Heart left ventricle (tissue), 16 donors: ENCODE measurements around the gene CSMD2. TPM values are rescaled to one million over a fixed set of nuclear protein-coding genes. Genes with fewer than 3 reads are reported as not detected.

Experiments
- ATAC-seq, 4 donors: fragments of 200-7000 bp; cut with Tn5 transposase; one replicate each; pipeline ENCODE4 v1.9.1; 2020 to 2022; ENCODE audit warnings: moderate library complexity in 4 of 4, mild to moderate bottlenecking in 3 of 4, moderate number of reproducible peaks in 1 of 4
- DNase-seq, 5 donors: peaks; one replicate each; pipeline ENCODE4 v3.0.0-alpha.2; 2020
- H3K27ac ChIP-seq, 12 donors: fragments of 200-600 bp; sonication (generic) in 4 of 12; one replicate each; pipeline versions ENCODE4 v1.5.0 to v1.8.0; 2016 to 2022; ENCODE audit warnings: mild to moderate bottlenecking in 2 of 12
- H3K27me3 ChIP-seq, 9 donors: fragments of 200-600 bp; sonication (generic) in 2 of 9; one replicate each; pipeline versions ENCODE4 v1.5.1 to v1.8.0; 2016 to 2022; ENCODE audit warnings: mild to moderate bottlenecking in 3 of 9
- H3K36me3 ChIP-seq, 9 donors: fragments of 200-600 bp; sonication (generic) in 2 of 9; one replicate each; pipeline versions ENCODE4 v1.5.0 to v1.8.0; 2018 to 2022; ENCODE audit warnings: mild to moderate bottlenecking in 2 of 9
- H3K4me1 ChIP-seq, 12 donors: fragments of 200-600 bp; sonication (generic) in 4 of 12; one replicate each; pipeline versions ENCODE4 v1.5.0 to v1.8.0; 2016 to 2022; ENCODE audit warnings: mild to moderate bottlenecking in 3 of 12
- H3K4me3 ChIP-seq, 12 donors: fragments of 200-600 bp; sonication (generic) in 4 of 12; one replicate each; pipeline versions ENCODE4 v1.5.0 to v1.8.0; 2017 to 2022; ENCODE audit warnings: mild to moderate bottlenecking in 9 of 12, moderate library complexity in 4 of 12
- H3K9me3 ChIP-seq, 12 donors: fragments of 200-600 bp; sonication (generic) in 4 of 12; one replicate each; pipeline versions ENCODE4 v1.5.0 to v1.8.0; 2016 to 2022; ENCODE audit warnings: mild to moderate bottlenecking in 1 of 12
- POLR2A ChIP-seq, 2 donors: fragments of 450-650 bp; IDR thresholded peaks; one replicate each; pipeline ENCODE4 v1.6.1; 2017; ENCODE audit warnings: antibody characterized with exemption in 2 of 2, mild to moderate bottlenecking in 2 of 2, moderate library complexity in 2 of 2
- WGBS, 4 donors: extraction: QIAGEN DNeasy Blood & Tissue Kit in 2 of 4; methylation state at CpG; one replicate each; pipeline versions ENCODE4 v1.1.5 to v1.1.7; 2013 to 2018; 5-methylcytosine and 5-hydroxymethylcytosine counted together
- intact Hi-C, 10 donors: fragments of 100-400 bp; cut with DNase I; formaldehyde crosslinking; loops; one replicate each; pipeline versions ENCODE4 v1.11.1 to v1.14.2; 2022
- polyA plus RNA-seq, 2 donors: library from polyadenylated mRNA; stranded (reverse); fragments of 200-250 nt; gene quantifications; one replicate each; pipeline ENCODE4 v1.2.3, GENCODE V29; 2013
- total RNA-seq, 9 donors: library from RNA; depleted of rRNA in 2 of 9; stranded (reverse); fragments of >200 nt in 2 of 9; fragmentation: NEBNext Ultra II Directional in 3 of 9; extraction: Animal tissue kit (Norgen Biotek cat#: 25700) in 3 of 9; gene quantifications; one replicate each; pipeline versions ENCODE4 v1.1.0 to v1.2.4, GENCODE V29; 2016 to 2023
- TF ChIP-seq, protein P1 (sequence below), 12 donors: fragments of 200-600 bp; sonication (generic) in 4 of 12; IDR thresholded peaks; one replicate each; pipeline versions ENCODE4 v1.5.0 to v1.8.0; 2018 to 2022; ENCODE audit warnings: antibody characterized with exemption in 12 of 12, mild to moderate bottlenecking in 5 of 12
- donor health status: ischemic (EF 13 %, LVEDD 7.1; RV severe dilation, severe dysfunction).
- donor health status: healthy with polysubstance abuse.
- donor health status: DM: no; HTN: yes; CAD: no.
- donor health status: DM: no; HTN: no; CAD: no.
- donor health status: ischemic (EF 25% LVEDD 6.9; RV normal size, moderate dysfunction).
- donor health status: ischemic (EF 25% LVEDD 5.7; RV mildly dilated, moderate dysfunction).
- donor health status: healthy.
- donor health status: DM: yes; HTN: yes; CAD: no.
- donor health status: ischemic (EF 35%, LVEDD 5.7; RV mildly dilated, moderate dysfunction).
- donor health status: nonischemic (EF 11% LVEDD 7.7; RV severe dilation, severe dysfunction).
- donor health status: DM: yes; HTN: yes; CAD: no.
- donor health status: PGD.
- donor health status: ischemic (EF 29% LVEDD 5.4; RV normal size, mild dysfunction).
- donor health status: nonischemic (EF 23%, LVEDD 6.1; RV moderate dilation, normal function).

CSMD2 gene
- total and polyA plus RNA-seq, 11 donors = 0.02 to 0.79 (median 0.22) TPM

DNA sequence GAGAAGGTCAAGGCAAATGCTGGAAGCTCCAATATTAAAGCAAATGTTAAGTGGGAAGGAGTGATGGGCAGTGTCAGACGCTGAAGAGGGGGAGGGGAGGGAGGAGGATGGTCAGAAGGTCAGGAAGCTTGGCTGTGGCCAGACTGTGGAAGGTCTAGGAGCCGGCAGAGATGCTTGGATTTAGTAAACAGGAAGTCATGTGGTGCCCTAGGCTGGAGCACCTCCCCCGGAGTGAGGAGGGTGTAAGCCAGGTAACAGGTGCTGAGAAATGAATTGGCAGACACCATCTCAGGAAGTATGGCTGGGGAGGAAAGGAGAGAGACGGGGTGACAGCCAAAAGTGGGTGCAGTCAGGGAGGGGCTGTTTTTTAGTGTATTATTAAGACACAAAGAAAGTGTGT, 17.7 kb downstream of the CSMD2 start:
- ATAC-seq (no peak), DNase-seq (no peak)
- intact Hi-C loops = no loop called here
- 19 to 23% (median 21%) methylated on average over 4 of the region's 4 CpGs for WGBS, 4 donors
- H3K4me1 ChIP-seq = no peaks in the 10 kb centered on the region
- H3K27me3 ChIP-seq = peaks cover 0 to 16% (median 0%) of the 10 kb centered on the region in 9 donors
- no peak overlapping the region for H3K27ac ChIP-seq
- no peaks in the 10 kb centered on the region for H3K36me3 ChIP-seq
- no peaks in the 10 kb centered on the region for H3K9me3 ChIP-seq
- H3K4me3 ChIP-seq = no peak overlapping the region
- TF ChIP-seq POLR2A (IDR thresholded peaks at IDR 0.05) = no peak
- TF ChIP-seq, protein P1, sequence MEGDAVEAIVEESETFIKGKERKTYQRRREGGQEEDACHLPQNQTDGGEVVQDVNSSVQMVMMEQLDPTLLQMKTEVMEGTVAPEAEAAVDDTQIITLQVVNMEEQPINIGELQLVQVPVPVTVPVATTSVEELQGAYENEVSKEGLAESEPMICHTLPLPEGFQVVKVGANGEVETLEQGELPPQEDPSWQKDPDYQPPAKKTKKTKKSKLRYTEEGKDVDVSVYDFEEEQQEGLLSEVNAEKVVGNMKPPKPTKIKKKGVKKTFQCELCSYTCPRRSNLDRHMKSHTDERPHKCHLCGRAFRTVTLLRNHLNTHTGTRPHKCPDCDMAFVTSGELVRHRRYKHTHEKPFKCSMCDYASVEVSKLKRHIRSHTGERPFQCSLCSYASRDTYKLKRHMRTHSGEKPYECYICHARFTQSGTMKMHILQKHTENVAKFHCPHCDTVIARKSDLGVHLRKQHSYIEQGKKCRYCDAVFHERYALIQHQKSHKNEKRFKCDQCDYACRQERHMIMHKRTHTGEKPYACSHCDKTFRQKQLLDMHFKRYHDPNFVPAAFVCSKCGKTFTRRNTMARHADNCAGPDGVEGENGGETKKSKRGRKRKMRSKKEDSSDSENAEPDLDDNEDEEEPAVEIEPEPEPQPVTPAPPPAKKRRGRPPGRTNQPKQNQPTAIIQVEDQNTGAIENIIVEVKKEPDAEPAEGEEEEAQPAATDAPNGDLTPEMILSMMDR (IDR thresholded peaks at IDR 0.05) = no peak

- intact Hi-C loops = no loop called here
- TF ChIP-seq POLR2A (IDR thresholded peaks at IDR 0.05) = no peak
- TF ChIP-seq, protein P1 (IDR thresholded peaks at IDR 0.05) = no peak
- no peak for DNase-seq
- Histone ChIP-seq H3K36me3 (no peaks in the 10 kb centered on the region), H3K9me3 (no peaks in the 10 kb centered on the region), H3K4me1 (no peaks in the 10 kb centered on the region), H3K4me3 (no peak overlapping the region), H3K27ac (no peak overlapping the region), H3K27me3 (peaks cover 0 to 16% (median 0%) of the 10 kb centered on the region in 9 donors)
- 67 to 86% (median 79%) methylated on average over 6 of the region's 6 CpGs for WGBS, 4 donors
- no peak for ATAC-seq
Observed at GRCh38 chr1:34144766-34145165, 20.3 kb downstream of the CSMD2 start.

DNA sequence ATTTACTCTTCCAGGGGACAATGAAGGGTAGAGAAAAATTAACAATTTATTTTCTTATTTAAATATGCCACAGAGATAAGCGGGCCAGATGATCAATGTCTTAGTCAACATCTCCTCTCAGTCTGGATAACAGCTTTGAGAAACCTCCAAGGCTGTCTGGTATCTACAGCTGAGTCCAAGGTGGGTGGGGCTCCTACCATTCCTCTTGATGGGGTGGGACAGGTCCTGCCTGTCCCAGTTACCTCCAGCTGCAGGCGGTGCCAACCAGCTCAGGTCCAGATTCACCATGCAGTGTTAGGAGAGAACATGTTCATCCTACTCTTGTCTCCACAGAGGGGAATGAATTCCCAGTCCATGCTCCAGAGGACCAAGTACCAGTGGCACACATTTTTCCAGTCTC, 21.1 kb downstream of the CSMD2 start:
- ATAC-seq (no peak), DNase-seq (no peak)

GRCh38 chr1:34140011-34140676, 24.9 kb downstream of the CSMD2 start:
- Histone ChIP-seq H3K27ac (no peak overlapping the region), H3K36me3 (no peaks in the 10 kb centered on the region), H3K4me1 (no peaks in the 10 kb centered on the region), H3K27me3 (peaks cover 0 to 4% (median 0%) of the 10 kb centered on the region in 9 donors), H3K9me3 (no peaks in the 10 kb centered on the region), H3K4me3 (no peak overlapping the region)
- DNase-seq = no peak
- intact Hi-C loops = no loop called here
- ATAC-seq = no peak
- WGBS, 4 donors = 48 to 70% (median 56%) methylated on average over 7 of the region's 7 CpGs
- TF ChIP-seq, protein P1 (IDR thresholded peaks at IDR 0.05) = no peak
- no peak for TF ChIP-seq POLR2A (IDR thresholded peaks at IDR 0.05)

More for the DNA sequence above, 21.1 kb downstream of the CSMD2 start:
- Histone ChIP-seq H3K4me3 (no peak overlapping the region), H3K36me3 (no peaks in the 10 kb centered on the region), H3K4me1 (no peaks in the 10 kb centered on the region), H3K27me3 (peaks cover 0 to 16% (median 0%) of the 10 kb centered on the region in 9 donors), H3K27ac (no peak overlapping the region), H3K9me3 (no peaks in the 10 kb centered on the region)
- 80 to 95% (median 85%) methylated on average over 2 of the region's 2 CpGs for WGBS, 4 donors
- no peak for TF ChIP-seq POLR2A (IDR thresholded peaks at IDR 0.05)
- TF ChIP-seq, protein P1 (IDR thresholded peaks at IDR 0.05) = no peak
- intact Hi-C loops = no loop called here
